CD8-positive, alpha-beta memory T cell (primary cell): ENCODE data around the gene C8A. TPM values are rescaled to one million over a fixed set of nuclear protein-coding genes. Genes with fewer than 3 reads are reported as not detected.

Experiments
- CTCF ChIA-PET: fragments of 350-600 bp; sonication (Branson Sonifier 250); formaldehyde crosslinking; loops from one replicate; lab custom pipeline; 2021; ENCODE audit warnings: antibody characterized with exemption; lab: Charles Lee
- POLR2A ChIA-PET: fragments of 350-600 bp; sonication (Branson Sonifier 250); formaldehyde crosslinking; loops from one replicate; lab custom pipeline; 2021; ENCODE audit warnings: antibody characterized with exemption; lab: Charles Lee
- DNase-seq, 5 donors: peaks; one replicate each; pipeline versions ENCODE4 v3.0.0 to v3.0.0-alpha.2; 2020 to 2022; ENCODE audit warnings: mixed read lengths in 1 of 5
- H3K27ac ChIP-seq: one replicate; pipeline ENCODE4 v1.7.0; 2013; ENCODE audit warnings: low read depth, mild to moderate bottlenecking, low read length, moderate library complexity
- H3K27me3 ChIP-seq: 2 replicates; pipeline ENCODE4 v1.7.0; 2013; ENCODE audit warnings: low read length, mild to moderate bottlenecking; ENCODE audit not compliant: insufficient read depth, poor library complexity, severe bottlenecking
- H3K36me3 ChIP-seq: 2 replicates; pipeline ENCODE4 v1.7.0; 2013; ENCODE audit warnings: mild to moderate bottlenecking, low read length, moderate library complexity; ENCODE audit not compliant: insufficient read depth
- H3K4me1 ChIP-seq: 2 replicates; pipeline ENCODE4 v1.7.0; 2013; ENCODE audit warnings: mild to moderate bottlenecking, low read length, moderate library complexity; ENCODE audit not compliant: insufficient read depth
- H3K4me3 ChIP-seq: 2 replicates; pipeline ENCODE4 v1.7.0; 2013; ENCODE audit warnings: mild to moderate bottlenecking, low read length
- H3K9me3 ChIP-seq: 2 replicates; pipeline ENCODE4 v1.7.0; 2013; ENCODE audit warnings: mild to moderate bottlenecking, low read length
- H3K27ac Mint-ChIP-seq, 8 donors: one replicate each; pipeline ENCODE4 v1.8.0; 2020 to 2021; ENCODE audit warnings: mixed read lengths in 8 of 8, mild to moderate bottlenecking in 6 of 8, inconsistent platforms in 3 of 8, moderate library complexity in 3 of 8
- H3K27me3 Mint-ChIP-seq, 2 donors: one replicate each; pipeline ENCODE4 v1.8.0; 2020 to 2021; ENCODE audit warnings: mixed read lengths in 2 of 2, mild to moderate bottlenecking in 1 of 2, moderate library complexity in 1 of 2
- H3K36me3 Mint-ChIP-seq, 3 donors: one replicate each; pipeline ENCODE4 v1.8.0; 2020 to 2021; ENCODE audit warnings: mixed read lengths in 3 of 3, inconsistent platforms in 1 of 3, mild to moderate bottlenecking in 1 of 3
- H3K4me1 Mint-ChIP-seq, 3 donors: one replicate each; pipeline ENCODE4 v1.8.0; 2020 to 2021; ENCODE audit warnings: mixed read lengths in 3 of 3, inconsistent platforms in 1 of 3, mild to moderate bottlenecking in 1 of 3
- H3K4me3 Mint-ChIP-seq, 7 donors: one replicate each; pipeline ENCODE4 v1.8.0; 2020 to 2021; ENCODE audit warnings: mixed read lengths in 7 of 7, mild to moderate bottlenecking in 6 of 7, moderate library complexity in 4 of 7, inconsistent platforms in 2 of 7
- H3K9me3 Mint-ChIP-seq, 5 donors: one replicate each; pipeline ENCODE4 v1.8.0; 2020 to 2022; ENCODE audit warnings: mixed read lengths in 5 of 5, mild to moderate bottlenecking in 3 of 5, moderate library complexity in 2 of 5, inconsistent platforms in 1 of 5
- polyA plus RNA-seq: library from polyadenylated mRNA; unstranded; fragments of 300-500 nt; fragmentation: Illumina TruSeq; gene quantifications from one replicate; pipeline ENCODE4 v1.2.3, GENCODE V29; 2021
- total RNA-seq, 2 experiments: library from RNA; stranded (reverse); gene quantifications; one replicate each; pipeline ENCODE4 v1.2.3, GENCODE V29; 2021

The C8A gene
- total and polyA plus RNA-seq, 3 experiments from 2014 or later = not detected

- Mint-ChIP-seq H3K4me3 (no peak overlapping the region), H3K36me3 (no peaks in the 10 kb centered on the region), H3K27me3 (peaks cover 2 to 6% of the 10 kb centered on the region in 2 donors), H3K4me1 (peaks cover 0 to 5% (median 0%) of the 10 kb centered on the region in 3 donors), H3K9me3 (peaks cover 0 to 3% (median 0%) of the 10 kb centered on the region in 5 donors), H3K27ac (no peak overlapping the region)
- no peaks in the 10 kb centered on the region for H3K27me3 ChIP-seq
- H3K4me1 ChIP-seq = no peaks in the 10 kb centered on the region
- H3K9me3 ChIP-seq = no peaks in the 10 kb centered on the region
- no peak overlapping the region for H3K4me3 ChIP-seq
- ChIA-PET POLR2A (no interaction called here), CTCF (no interaction called here)
- no peaks in the 10 kb centered on the region for H3K36me3 ChIP-seq
- DNase-seq = no peak
- H3K27ac ChIP-seq = no peak overlapping the region
Measured at GRCh38 chr1:56953386-56953785, 98.8 kb downstream of the C8A start.

GRCh38 chr1:56954664-56955063 is 100.1 kb downstream of the C8A start:
- peaks cover 0 to 5% (median 0%) of the 10 kb centered on the region in 3 donors for H3K4me1 Mint-ChIP-seq
- no peaks in the 10 kb centered on the region for H3K27me3 ChIP-seq
- peaks cover 2 to 6% of the 10 kb centered on the region in 2 donors for H3K27me3 Mint-ChIP-seq
- H3K4me3 Mint-ChIP-seq = peak overlapping the region in 2 of 7 donors; percentile 5 to 37
- H3K36me3 ChIP-seq = no peaks in the 10 kb centered on the region
- no peak overlapping the region for H3K27ac ChIP-seq
- ChIA-PET POLR2A (no interaction called here), CTCF (no interaction called here)
- H3K9me3 ChIP-seq = no peaks in the 10 kb centered on the region
- H3K36me3 Mint-ChIP-seq = no peaks in the 10 kb centered on the region
- no peak overlapping the region for H3K4me3 ChIP-seq
- peak overlapping the region in 1 of 8 donors; percentile 72 for H3K27ac Mint-ChIP-seq
- DNase-seq = no peak
- peaks cover 0 to 3% (median 0%) of the 10 kb centered on the region in 5 donors for H3K9me3 Mint-ChIP-seq
- H3K4me1 ChIP-seq = no peaks in the 10 kb centered on the region

GRCh38 chr1:56957931-56958330 is 103.3 kb downstream of the C8A start:
- H3K4me1 Mint-ChIP-seq = peaks cover 0 to 5% (median 0%) of the 10 kb centered on the region in 3 donors
- Histone ChIP-seq H3K4me1 (no peaks in the 10 kb centered on the region), H3K27ac (no peak overlapping the region), H3K9me3 (no peaks in the 10 kb centered on the region), H3K27me3 (no peaks in the 10 kb centered on the region), H3K36me3 (no peaks in the 10 kb centered on the region), H3K4me3 (no peak overlapping the region)
- no peaks in the 10 kb centered on the region for H3K36me3 Mint-ChIP-seq
- no peak overlapping the region for H3K27ac Mint-ChIP-seq
- H3K4me3 Mint-ChIP-seq = no peak overlapping the region
- peaks cover 1 to 6% of the 10 kb centered on the region in 2 donors for H3K27me3 Mint-ChIP-seq
- no peak for DNase-seq
- ChIA-PET POLR2A (no interaction called here), CTCF (no interaction called here)
- H3K9me3 Mint-ChIP-seq = peaks cover 0 to 3% (median 0%) of the 10 kb centered on the region in 5 donors

GRCh38 chr1:56958526-56958925 is 103.9 kb downstream of the C8A start:
- POLR2A ChIA-PET = no interaction called here
- CTCF ChIA-PET = no interaction called here
- H3K27me3 Mint-ChIP-seq = peaks cover 1 to 6% of the 10 kb centered on the region in 2 donors

GRCh38 chr1:56961426-56961825 is 106.8 kb downstream of the C8A start:
- no peaks in the 10 kb centered on the region for H3K4me1 Mint-ChIP-seq
- H3K36me3 Mint-ChIP-seq = no peaks in the 10 kb centered on the region
- H3K4me3 Mint-ChIP-seq = no peak overlapping the region
- Histone ChIP-seq H3K4me3 (no peak overlapping the region), H3K27me3 (no peaks in the 10 kb centered on the region), H3K4me1 (no peaks in the 10 kb centered on the region), H3K27ac (no peak overlapping the region), H3K9me3 (no peaks in the 10 kb centered on the region), H3K36me3 (no peaks in the 10 kb centered on the region)
- POLR2A ChIA-PET = no interaction called here
- H3K9me3 Mint-ChIP-seq = peaks cover 0 to 3% (median 0%) of the 10 kb centered on the region in 5 donors
- CTCF ChIA-PET = no interaction called here
- no peak for DNase-seq
- H3K27me3 Mint-ChIP-seq = peaks cover 1 to 6% of the 10 kb centered on the region in 2 donors
- no peak overlapping the region for H3K27ac Mint-ChIP-seq

More at GRCh38 chr1:56958526-56958925, 103.9 kb downstream of the C8A start:
- peaks cover 0 to 3% (median 0%) of the 10 kb centered on the region in 5 donors for H3K9me3 Mint-ChIP-seq
- H3K36me3 Mint-ChIP-seq = no peaks in the 10 kb centered on the region
- Histone ChIP-seq H3K27me3 (no peaks in the 10 kb centered on the region), H3K36me3 (no peaks in the 10 kb centered on the region), H3K9me3 (no peaks in the 10 kb centered on the region), H3K4me1 (no peaks in the 10 kb centered on the region), H3K4me3 (no peak overlapping the region), H3K27ac (no peak overlapping the region)
- H3K4me1 Mint-ChIP-seq = peaks cover 0 to 5% (median 0%) of the 10 kb centered on the region in 3 donors
- DNase-seq = no peak
- H3K4me3 Mint-ChIP-seq = no peak overlapping the region
- H3K27ac Mint-ChIP-seq = no peak overlapping the region

GRCh38 chr1:56963667-56964066 is 109.1 kb downstream of the C8A start:
- H3K27ac Mint-ChIP-seq = no peak overlapping the region
- POLR2A ChIA-PET = no interaction called here

GRCh38 chr1:56964349-56965017 is 109.9 kb downstream of the C8A start:
- Mint-ChIP-seq H3K27ac (no peak overlapping the region), H3K27me3 (peaks cover 0 to 1% of the 10 kb centered on the region in 2 donors)

More at GRCh38 chr1:56963667-56964066, 109.1 kb downstream of the C8A start:
- CTCF ChIA-PET = no interaction called here
- H3K27ac ChIP-seq = no peak overlapping the region
- Mint-ChIP-seq H3K9me3 (peaks cover 0 to 3% (median 0%) of the 10 kb centered on the region in 5 donors), H3K4me1 (no peaks in the 10 kb centered on the region), H3K4me3 (no peak overlapping the region), H3K27me3 (peaks cover 0 to 1% of the 10 kb centered on the region in 2 donors), H3K36me3 (no peaks in the 10 kb centered on the region)
- H3K27me3 ChIP-seq = no peaks in the 10 kb centered on the region
- no peak for DNase-seq
- H3K36me3 ChIP-seq = no peaks in the 10 kb centered on the region
- H3K4me1 ChIP-seq = no peaks in the 10 kb centered on the region
- no peaks in the 10 kb centered on the region for H3K9me3 ChIP-seq
- H3K4me3 ChIP-seq = no peak overlapping the region

GRCh38 chr1:56965191-56965590 is 110.6 kb downstream of the C8A start:
- Histone ChIP-seq H3K36me3 (no peaks in the 10 kb centered on the region), H3K9me3 (no peaks in the 10 kb centered on the region), H3K27me3 (no peaks in the 10 kb centered on the region), H3K27ac (no peak overlapping the region), H3K4me1 (no peaks in the 10 kb centered on the region), H3K4me3 (no peak overlapping the region)
- ChIA-PET CTCF (no interaction called here), POLR2A (no interaction called here)
- H3K4me3 Mint-ChIP-seq = no peak overlapping the region
- H3K27me3 Mint-ChIP-seq = peaks cover 0 to 1% of the 10 kb centered on the region in 2 donors
- no peaks in the 10 kb centered on the region for H3K36me3 Mint-ChIP-seq
- H3K27ac Mint-ChIP-seq = no peak overlapping the region
- peaks cover 0 to 3% (median under 1%) of the 10 kb centered on the region in 5 donors for H3K9me3 Mint-ChIP-seq
- DNase-seq = no peak
- H3K4me1 Mint-ChIP-seq = no peaks in the 10 kb centered on the region

More at GRCh38 chr1:56964349-56965017, 109.9 kb downstream of the C8A start:
- CTCF ChIA-PET = no interaction called here
- no peak for DNase-seq
- Histone ChIP-seq H3K27me3 (no peaks in the 10 kb centered on the region), H3K36me3 (no peaks in the 10 kb centered on the region), H3K4me1 (no peaks in the 10 kb centered on the region), H3K27ac (no peak overlapping the region), H3K9me3 (no peaks in the 10 kb centered on the region), H3K4me3 (no peak overlapping the region)
- POLR2A ChIA-PET = no interaction called here
- no peak overlapping the region for H3K4me3 Mint-ChIP-seq
- H3K36me3 Mint-ChIP-seq = no peaks in the 10 kb centered on the region
- H3K4me1 Mint-ChIP-seq = no peaks in the 10 kb centered on the region
- H3K9me3 Mint-ChIP-seq = peaks cover 0 to 3% (median 0%) of the 10 kb centered on the region in 5 donors
